HEK293 (cell line): ENCODE measurements around the gene BECN2.
A peak's percentile ranks its signal among the peaks of the same experiment; 100 is the strongest.

ENCODE experiments used
- CTCF ChIA-PET: fragments of 350-600 bp; formaldehyde crosslinking; extraction: SDS; loops from one replicate; lab custom pipeline; 2021; ENCODE audit warnings: antibody characterized with exemption; lab: Yijun Ruan, JAX
- POLR2A ChIA-PET: fragments of 300-600 bp; formaldehyde crosslinking; extraction: SDS; loops from one replicate; lab custom pipeline; 2020; ENCODE audit warnings: antibody characterized with exemption, inconsistent platforms; lab: Yijun Ruan, JAX
- H3K27ac ChIP-seq: fragments of 200-500 bp; sonication (Bioruptor generic); 2 replicates; pipeline ENCODE4 v1.5.1; 2014; ENCODE audit warnings: low read depth, low read length, control low read depth, inconsistent platforms; ENCODE audit errors: extremely low read depth
- H3K36me3 ChIP-seq, 2 experiments: fragments of 200-500 bp in 1 of 2; sonication (Bioruptor generic) in 1 of 2; 1 replicate in 1 of 2; 2 replicates in 1 of 2; pipeline ENCODE4 v1.5.1; 2014 to 2017; ENCODE audit warnings: inconsistent platforms in 2 of 2, low read length in 2 of 2; ENCODE audit not compliant: control insufficient read depth in 2 of 2, insufficient read depth in 1 of 2
- H3K4me1 ChIP-seq: fragments of 200-500 bp; sonication (Bioruptor generic); 2 replicates; pipeline ENCODE4 v1.5.1; 2014; ENCODE audit warnings: mild to moderate bottlenecking, low read length, inconsistent platforms; ENCODE audit not compliant: control insufficient read depth, insufficient read depth
- H3K4me3 ChIP-seq: 2 replicates; pipeline ENCODE4 v1.5.1; 2011; ENCODE audit warnings: low read depth, mild to moderate bottlenecking, control low read depth, low read length, moderate library complexity
- H3K9me3 ChIP-seq: fragments of 200-500 bp; sonication (Bioruptor generic); 2 replicates; pipeline ENCODE4 v1.5.1; 2014; ENCODE audit warnings: low read depth, low read length, inconsistent platforms; ENCODE audit not compliant: control insufficient read depth, insufficient read depth
- AEBP2 ChIP-seq: fragments of 450-650 bp; formaldehyde crosslinking; IDR thresholded peaks from 2 replicates; pipeline ENCODE4 v1.5.1; 2016; ENCODE audit warnings: missing biosample characterization, missing genetic modification characterization, borderline replicate concordance
- ATF2 ChIP-seq: fragments of 450-650 bp; formaldehyde crosslinking; IDR thresholded peaks from 2 replicates; pipeline ENCODE4 v1.5.1; 2016; ENCODE audit warnings: missing biosample characterization, missing genetic modification characterization, low read depth
- BCL11A ChIP-seq: fragments of 450-650 bp; formaldehyde crosslinking; IDR thresholded peaks from 2 replicates; pipeline ENCODE4 v1.5.1; 2016; ENCODE audit warnings: low read depth, missing biosample characterization, missing genetic modification characterization
- GLIS1 ChIP-seq: fragments of 450-650 bp; formaldehyde crosslinking; IDR thresholded peaks from 2 replicates; pipeline ENCODE4 v1.5.1; 2016; ENCODE audit warnings: missing biosample characterization, missing genetic modification characterization
- HIC1 ChIP-seq: fragments of 450-650 bp; formaldehyde crosslinking; IDR thresholded peaks from 2 replicates; pipeline ENCODE4 v1.5.1; 2016; ENCODE audit warnings: missing biosample characterization, missing genetic modification characterization
- HOXC10 ChIP-seq: sonication (generic); formaldehyde crosslinking; IDR thresholded peaks from 2 replicates; pipeline ENCODE4 v1.8.1; 2023; ENCODE audit warnings: mild to moderate bottlenecking, missing genetic modification reagents
- OSR2 ChIP-seq: fragments of 450-650 bp; formaldehyde crosslinking; IDR thresholded peaks from 2 replicates; pipeline ENCODE4 v1.5.1; 2016; ENCODE audit warnings: missing biosample characterization, missing genetic modification characterization
- ZBTB11 ChIP-seq: fragments of 450-650 bp; formaldehyde crosslinking; conservative IDR thresholded peaks from 2 replicates; pipeline ENCODE4 v1.5.1; 2016; ENCODE audit warnings: low read depth, missing biosample characterization, missing genetic modification characterization
- ZBTB17 ChIP-seq: fragments of 450-650 bp; formaldehyde crosslinking; IDR thresholded peaks from 2 replicates; pipeline ENCODE4 v1.5.1; 2016; ENCODE audit warnings: missing biosample characterization, missing genetic modification characterization
- ZFP3 ChIP-seq: fragments of 450-650 bp; formaldehyde crosslinking; IDR thresholded peaks from 2 replicates; pipeline ENCODE4 v1.5.1; 2016; ENCODE audit warnings: low read depth, missing biosample characterization, missing genetic modification characterization
- ZNF404 ChIP-seq: fragments of 450-650 bp; formaldehyde crosslinking; IDR thresholded peaks from 2 replicates; pipeline ENCODE4 v1.5.1; 2017; ENCODE audit warnings: missing biosample characterization, missing genetic modification characterization
- ZNF449 ChIP-seq: fragments of 450-650 bp; formaldehyde crosslinking; IDR thresholded peaks from 2 replicates; pipeline ENCODE4 v1.5.1; 2017; ENCODE audit warnings: missing biosample characterization, mild to moderate bottlenecking, missing genetic modification characterization, moderate library complexity
- ZNF473 ChIP-seq: fragments of 450-650 bp; formaldehyde crosslinking; IDR thresholded peaks from 2 replicates; pipeline ENCODE4 v1.5.1; 2017; ENCODE audit warnings: missing biosample characterization, missing genetic modification characterization
- ZNF513 ChIP-seq: fragments of 450-650 bp; IDR thresholded peaks from 2 replicates; pipeline ENCODE4 v1.5.1; 2018; ENCODE audit warnings: missing biosample characterization, missing genetic modification characterization
- ZNF596 ChIP-seq: fragments of 450-650 bp; IDR thresholded peaks from 2 replicates; pipeline ENCODE4 v1.5.0; 2018; ENCODE audit warnings: missing biosample characterization, mild to moderate bottlenecking, missing genetic modification characterization, moderate library complexity
- ZNF621 ChIP-seq: fragments of 450-650 bp; formaldehyde crosslinking; IDR thresholded peaks from 2 replicates; pipeline ENCODE4 v1.5.1; 2017; ENCODE audit warnings: missing biosample characterization, missing genetic modification characterization
- ZNF623 ChIP-seq: fragments of 450-650 bp; formaldehyde crosslinking; IDR thresholded peaks from 2 replicates; pipeline ENCODE4 v1.5.1; 2016; ENCODE audit warnings: missing biosample characterization, missing genetic modification characterization
- ZNF629 ChIP-seq: fragments of 450-650 bp; formaldehyde crosslinking; IDR thresholded peaks from 2 replicates; pipeline ENCODE4 v1.5.1; 2017; ENCODE audit warnings: missing biosample characterization, missing genetic modification characterization
- ZNF664 ChIP-seq: fragments of 450-650 bp; formaldehyde crosslinking; IDR thresholded peaks from 2 replicates; pipeline ENCODE4 v1.5.1; 2016; ENCODE audit warnings: missing biosample characterization, missing genetic modification characterization
- ZNF76 ChIP-seq: fragments of 450-650 bp; formaldehyde crosslinking; IDR thresholded peaks from 2 replicates; pipeline ENCODE4; 2016; ENCODE audit warnings: low read depth, missing biosample characterization, missing genetic modification characterization, borderline replicate concordance
- ZNF768 ChIP-seq: fragments of 450-650 bp; formaldehyde crosslinking; IDR thresholded peaks from 2 replicates; pipeline ENCODE4 v1.5.1; 2018; ENCODE audit warnings: missing biosample characterization, mild to moderate bottlenecking, missing genetic modification characterization
- ZNF777 ChIP-seq: fragments of 450-650 bp; formaldehyde crosslinking; IDR thresholded peaks from 2 replicates; pipeline ENCODE4 v1.5.1; 2017; ENCODE audit warnings: missing biosample characterization, missing genetic modification characterization, borderline replicate concordance
- ZNF785 ChIP-seq: fragments of 450-650 bp; formaldehyde crosslinking; IDR thresholded peaks from 2 replicates; pipeline ENCODE4 v1.5.1; 2016; ENCODE audit warnings: missing biosample characterization, missing genetic modification characterization
- ZNF843 ChIP-seq: fragments of 450-650 bp; formaldehyde crosslinking; IDR thresholded peaks from 2 replicates; pipeline ENCODE4 v1.5.1; 2016; ENCODE audit warnings: missing biosample characterization, missing genetic modification characterization

Gene BECN2

GRCh38 chr1:241932845-241933244, 24.7 kb upstream of the BECN2 start:
- Histone ChIP-seq H3K9me3 (no peaks in the 10 kb centered on the region), H3K36me3 (no peaks in the 10 kb centered on the region), H3K27ac (no peak overlapping the region), H3K4me3 (no peak overlapping the region)
- POLR2A ChIA-PET, result no interaction called here
- no peak for TF ChIP-seq ZNF621 (tag by site-specific recombination)
- TF ChIP-seq ZNF473 (tag by site-specific recombination), result no peak
- no peak for TF ChIP-seq ZNF623 (tag by site-specific recombination)
- TF ChIP-seq ZBTB17 (tag by site-specific recombination), result no peak
- TF ChIP-seq ZNF404 (tag by site-specific recombination), result no peak
- TF ChIP-seq GLIS1, result no peak
- no peak for TF ChIP-seq HOXC10
- TF ChIP-seq ZNF449 (tag by site-specific recombination), result no peak
- TF ChIP-seq ZNF768 (tag by site-specific recombination), result no peak
- no peak for TF ChIP-seq OSR2
- TF ChIP-seq ZNF664, result no peak
- no peak for TF ChIP-seq ZNF513 (tag by site-specific recombination)
- TF ChIP-seq HIC1 (tag by site-specific recombination), result no peak
- TF ChIP-seq BCL11A (tag by site-specific recombination), result no peak
- no peak for TF ChIP-seq AEBP2 (tag by site-specific recombination)
- TF ChIP-seq ZNF76 (tag by site-specific recombination), result no peak
- TF ChIP-seq ZNF777, result no peak
- TF ChIP-seq ZNF843 (tag by site-specific recombination), result no peak
- TF ChIP-seq, all 188 proteins: peak for 0
- no peaks in the 10 kb centered on the region for H3K4me1 ChIP-seq
- CTCF ChIA-PET, result interaction anchor here (0.6 to 0.9 kb wide), 3 partner anchors 21 to 65 kb away, joined by 3 to 4 read pairs (median 3); no protein-coding TSS in a partner anchor

GRCh38 chr1:241934201-241934848, 23.2 kb upstream of the BECN2 start:
- POLR2A ChIA-PET, result interaction anchor here (0.5 to 0.6 kb wide), 2 partner anchors 11 to 1836 kb away, joined by 3 to 6 read pairs; no protein-coding TSS in a partner anchor
- Histone ChIP-seq H3K4me3 (no peak overlapping the region), H3K9me3 (no peaks in the 10 kb centered on the region), H3K36me3 (no peaks in the 10 kb centered on the region), H3K27ac (no peak overlapping the region), H3K4me1 (no peaks in the 10 kb centered on the region)
- CTCF ChIA-PET, result interaction anchor here (0.6 to 1.1 kb wide), 2 partner anchors 64 to 126 kb away, joined by 4 to 5 read pairs; partner anchors contain the start of gene MAP1LC3C
- no peak for TF ChIP-seq ZFP3 (tag by site-specific recombination)
- TF ChIP-seq ZBTB17 (tag by site-specific recombination), result no peak
- TF ChIP-seq ZNF629 (tag by site-specific recombination), result no peak
- no peak for TF ChIP-seq ZNF596 (tag by site-specific recombination)
- no peak for TF ChIP-seq ZNF785 (tag by site-specific recombination)
- no peak for TF ChIP-seq ZBTB11 (tag by site-specific recombination)
- no peak for TF ChIP-seq OSR2
- TF ChIP-seq ATF2 (tag by site-specific recombination), result peak; percentile 79
